Measurements from ENCODE around the gene ARIH2. TPM values are rescaled to one million over a fixed set of nuclear protein-coding genes. Genes with fewer than 3 reads are reported as not detected.

The ARIH2 gene
- total RNA-seq, 2 donors from 2014 or later = 43.1 to 99.5 TPM

GRCh38 chr3:48881006-48881405 lies 37.6 kb upstream of the ARIH2 start:
- DNase-seq (no peak), ATAC-seq (no peak)
- TF ChIP-seq POLR2A (IDR thresholded peaks at IDR 0.05) (no peak), CTCF (IDR thresholded peaks at IDR 0.05) (no peak)
- Histone ChIP-seq H3K4me1 (no peaks in the 10 kb centered on the region), H3K36me3 (replicated peaks in 1 of 2; ENCODE audit: insufficient read depth in 1 of 2, low read depth in 2 of 2) (no peaks in the 10 kb centered on the region), H3K27ac (no peak overlapping the region), H3K27me3 (no peaks in the 10 kb centered on the region), H3K4me3 (no peak overlapping the region), H3K9me3 (no peaks in the 10 kb centered on the region)
- intact Hi-C loops (cut with DNase I) = no loop called here
- 81 to 83% methylated on average over 3 of the region's 3 CpGs for WGBS, 2 donors

- 96 to 100% methylated on average over 5 of the region's 5 CpGs for WGBS, 2 donors
- Histone ChIP-seq H3K9me3 (no peaks in the 10 kb centered on the region), H3K4me3 (no peak overlapping the region), H3K27me3 (no peaks in the 10 kb centered on the region), H3K4me1 (no peaks in the 10 kb centered on the region), H3K27ac (no peak overlapping the region), H3K36me3 (replicated peaks in 1 of 2; ENCODE audit: insufficient read depth in 1 of 2, low read depth in 2 of 2) (no peaks in the 10 kb centered on the region)
- ATAC-seq = no peak
- no peak for TF ChIP-seq CTCF (IDR thresholded peaks at IDR 0.05)
- TF ChIP-seq POLR2A (IDR thresholded peaks at IDR 0.05) = no peak
- intact Hi-C loops (cut with DNase I) = no loop called here
- DNase-seq = no peak
Observed at GRCh38 chr3:48881652-48882114, 37.0 kb upstream of the ARIH2 start.

GRCh38 chr3:48885753-48886152 lies 32.9 kb upstream of the ARIH2 start:
- Histone ChIP-seq H3K36me3 (replicated peaks in 1 of 2; ENCODE audit: insufficient read depth in 1 of 2, low read depth in 2 of 2) (no peaks in the 10 kb centered on the region), H3K27me3 (no peaks in the 10 kb centered on the region), H3K9me3 (no peaks in the 10 kb centered on the region), H3K4me1 (no peaks in the 10 kb centered on the region), H3K27ac (no peak overlapping the region), H3K4me3 (no peak overlapping the region)
- DNase-seq = no peak
- ATAC-seq = no peak
- intact Hi-C loops (cut with DNase I) = no loop called here
- TF ChIP-seq CTCF (IDR thresholded peaks at IDR 0.05) = no peak
- TF ChIP-seq POLR2A (IDR thresholded peaks at IDR 0.05) = no peak

GRCh38 chr3:48891606-48892005 lies 27.0 kb upstream of the ARIH2 start:
- intact Hi-C loops (cut with DNase I) = no loop called here
- WGBS, 2 donors = 92 to 94% methylated on average over 8 of the region's 8 CpGs
- H3K27ac ChIP-seq = no peak overlapping the region
- H3K36me3 ChIP-seq (replicated peaks in 1 of 2; ENCODE audit: insufficient read depth in 1 of 2, low read depth in 2 of 2) = peaks cover 0 to 3% of the 10 kb centered on the region in 2 donors
- H3K27me3 ChIP-seq = no peaks in the 10 kb centered on the region
- no peaks in the 10 kb centered on the region for H3K9me3 ChIP-seq
- H3K4me1 ChIP-seq = peaks cover 6% of the 10 kb centered on the region
- TF ChIP-seq CTCF (IDR thresholded peaks at IDR 0.05) (no peak), POLR2A (IDR thresholded peaks at IDR 0.05) (no peak)
- H3K4me3 ChIP-seq = no peak overlapping the region
- ATAC-seq (no peak), DNase-seq (no peak)

GRCh38 chr3:48894516-48894915 lies 24.1 kb upstream of the ARIH2 start:
- DNase-seq (no peak), ATAC-seq (no peak)
- intact Hi-C loops (cut with DNase I) = no loop called here
- peaks cover 21% of the 10 kb centered on the region for H3K4me1 ChIP-seq
- H3K27me3 ChIP-seq = no peaks in the 10 kb centered on the region
- no peaks in the 10 kb centered on the region for H3K9me3 ChIP-seq
- no peak for TF ChIP-seq POLR2A (IDR thresholded peaks at IDR 0.05)
- no peak for TF ChIP-seq CTCF (IDR thresholded peaks at IDR 0.05)
- no peak overlapping the region for H3K4me3 ChIP-seq
- H3K27ac ChIP-seq = no peak overlapping the region
- peaks cover 0 to 3% of the 10 kb centered on the region in 2 donors for H3K36me3 ChIP-seq (replicated peaks in 1 of 2; ENCODE audit: insufficient read depth in 1 of 2, low read depth in 2 of 2)
- WGBS, 2 donors = 94 to 95% methylated on average over 6 of the region's 6 CpGs
